DLD1 (cell line): ENCODE data around the gene EVI5.

Experiments used
- in situ Hi-C: cut with HindIII; loops from 2 replicates; pipeline ENCODE4 v1.10.0; 2017; ENCODE audit warnings: low sequenced_read_pairs

The EVI5 gene

DNA sequence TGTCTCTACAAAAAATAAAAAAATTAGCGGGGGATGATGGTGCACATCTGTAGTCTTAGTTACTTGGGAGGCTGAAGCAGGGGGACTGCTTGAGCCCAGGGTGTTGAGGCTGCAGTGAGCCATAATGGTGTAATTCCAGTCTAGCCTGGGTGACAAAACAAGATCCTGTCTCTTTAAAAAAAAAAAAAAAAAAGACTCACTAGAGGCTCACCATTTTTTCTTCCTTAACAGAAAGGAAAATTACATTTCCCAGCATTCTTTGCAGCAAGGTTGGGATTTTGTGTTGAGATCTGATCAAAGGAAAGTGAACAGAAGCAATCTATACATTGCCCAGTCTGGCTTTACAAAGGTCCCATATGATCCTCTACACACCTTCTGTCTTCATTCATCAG is 319.7 kb downstream of the EVI5 start:
- in situ Hi-C loops = no loop called here

GRCh38 chr1:92464588-92465255 is 320.2 kb downstream of the EVI5 start:
- in situ Hi-C loops = no loop called here

DNA sequence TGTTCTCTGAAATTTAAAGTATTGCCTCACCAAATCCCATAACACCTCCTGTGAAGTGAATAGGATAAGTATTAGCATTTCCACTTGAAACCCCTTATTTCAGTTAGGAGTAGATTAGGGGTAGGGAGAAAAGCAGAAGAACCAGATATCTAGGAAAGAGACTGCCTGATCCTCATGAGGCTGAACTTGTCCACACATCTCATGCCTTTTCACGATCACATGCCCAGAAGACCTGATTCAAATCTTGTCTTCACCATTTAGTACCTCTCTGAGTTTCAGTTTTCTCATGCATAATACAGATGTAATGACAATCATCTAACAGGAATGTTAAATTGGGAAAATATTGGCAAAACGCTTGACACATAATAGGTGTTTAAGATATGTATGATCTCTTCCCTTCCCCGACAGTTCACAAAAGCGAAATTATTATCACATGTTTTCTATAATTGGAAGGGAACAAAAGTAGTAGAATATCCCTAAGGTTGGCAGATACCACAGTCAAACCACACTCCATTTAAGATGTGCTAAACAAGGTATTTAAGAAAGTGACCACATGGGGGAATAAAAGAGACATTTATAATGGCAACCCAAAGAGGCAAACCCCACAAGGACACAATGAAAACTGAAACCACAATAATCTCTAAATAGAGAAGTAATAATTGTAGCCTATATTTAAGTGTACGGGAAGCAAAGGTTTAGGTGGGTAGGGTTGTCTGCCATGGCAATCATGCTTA is 323.4 kb downstream of the EVI5 start:
- in situ Hi-C loops = no loop called here

- in situ Hi-C loops = loop anchor here (5.0 kb wide), 1 partner anchor 43 kb away; no protein-coding TSS in a partner anchor
Measured at GRCh38 chr1:92459871-92460320, 325.0 kb downstream of the EVI5 start.
